Measurements from ENCODE around the gene GNRHR.

DNA sequence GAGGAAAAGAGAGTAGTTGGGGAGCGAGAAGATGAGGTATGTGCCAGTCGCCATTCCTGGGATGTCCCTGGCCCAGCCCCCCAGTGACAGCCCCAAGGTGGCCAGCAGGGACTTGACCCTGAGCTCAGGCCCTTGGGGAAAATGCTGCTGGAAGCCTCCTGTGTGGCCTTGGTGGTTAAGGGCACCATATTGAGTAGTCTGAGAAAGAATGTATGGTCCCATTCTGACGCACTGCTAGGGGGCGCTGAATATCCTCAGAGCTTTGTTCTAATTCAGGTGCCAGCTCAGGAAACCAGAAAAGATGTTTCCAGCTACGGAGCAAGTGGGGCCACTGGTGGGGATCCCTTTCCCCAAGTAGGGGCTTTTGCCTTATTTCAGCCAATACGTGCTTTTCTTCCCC, 39.2 kb downstream of the GNRHR start:
- TF ChIP-seq GATA3 (IDR thresholded peaks at IDR 0.05; ENCODE audit: low read depth, low read length), result no peak
- no peak for TF ChIP-seq GATA2 (IDR thresholded peaks at IDR 0.05; ENCODE audit: low read depth, low read length)

All from SH-SY5Y (cell line).